ENCODE results near the gene OSBPL5.

GRCh38 chr11:3133261-3134217, 31.6 kb downstream of the OSBPL5 start:
- TF ChIP-seq, protein P1, sequence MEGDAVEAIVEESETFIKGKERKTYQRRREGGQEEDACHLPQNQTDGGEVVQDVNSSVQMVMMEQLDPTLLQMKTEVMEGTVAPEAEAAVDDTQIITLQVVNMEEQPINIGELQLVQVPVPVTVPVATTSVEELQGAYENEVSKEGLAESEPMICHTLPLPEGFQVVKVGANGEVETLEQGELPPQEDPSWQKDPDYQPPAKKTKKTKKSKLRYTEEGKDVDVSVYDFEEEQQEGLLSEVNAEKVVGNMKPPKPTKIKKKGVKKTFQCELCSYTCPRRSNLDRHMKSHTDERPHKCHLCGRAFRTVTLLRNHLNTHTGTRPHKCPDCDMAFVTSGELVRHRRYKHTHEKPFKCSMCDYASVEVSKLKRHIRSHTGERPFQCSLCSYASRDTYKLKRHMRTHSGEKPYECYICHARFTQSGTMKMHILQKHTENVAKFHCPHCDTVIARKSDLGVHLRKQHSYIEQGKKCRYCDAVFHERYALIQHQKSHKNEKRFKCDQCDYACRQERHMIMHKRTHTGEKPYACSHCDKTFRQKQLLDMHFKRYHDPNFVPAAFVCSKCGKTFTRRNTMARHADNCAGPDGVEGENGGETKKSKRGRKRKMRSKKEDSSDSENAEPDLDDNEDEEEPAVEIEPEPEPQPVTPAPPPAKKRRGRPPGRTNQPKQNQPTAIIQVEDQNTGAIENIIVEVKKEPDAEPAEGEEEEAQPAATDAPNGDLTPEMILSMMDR (IDR thresholded peaks at IDR 0.05 in 4 of 5, conservative IDR thresholded peaks at IDR 0.05 in 1 of 5) = no peak
- TF ChIP-seq POLR2A (IDR thresholded peaks at IDR 0.05) = no peak

All from gastrocnemius medialis (tissue), 4 donors.